T-cell (primary cell): ENCODE data around the gene C17orf107. TPM values are rescaled to one million over a fixed set of nuclear protein-coding genes. Genes with fewer than 3 reads are reported as not detected.

Source experiments
- ATAC-seq, 4 experiments: fragments of 200-7000 bp in 3 of 4; fragments of 150-1000 bp in 1 of 4; cut with Tn5 transposase; replicated peaks in 1 of 4; 1 replicate in 3 of 4; 2 replicates in 1 of 4; pipeline ENCODE4 v1.10.0; 2021; ENCODE audit warnings: moderate library complexity in 3 of 4, mild to moderate bottlenecking in 2 of 4, moderate number of reproducible peaks in 1 of 4
- CTCF ChIA-PET, 2 donors: fragments of 300-600 bp; sonication (Branson Sonifier 250); formaldehyde crosslinking; loops; one replicate each; lab custom pipeline; 2022; ENCODE audit warnings: antibody characterized with exemption in 2 of 2; lab: Charles Lee
- POLR2A ChIA-PET, 2 donors: fragments of 300-600 bp; sonication (Branson Sonifier 250); formaldehyde crosslinking; loops; one replicate each; lab custom pipeline; 2022; ENCODE audit warnings: antibody characterized with exemption in 2 of 2; lab: Charles Lee
- DNase-seq, 35 experiments: peaks; one replicate each; pipeline versions ENCODE4 v3.0.0 to v3.0.0-alpha.2; 2013 to 2023
- H3K27ac ChIP-seq: one replicate; pipeline ENCODE4 v1.5.1; 2013; ENCODE audit warnings: low read length
- H3K27me3 ChIP-seq, 2 experiments: replicated peaks in 1 of 2; 1 replicate in 1 of 2; 2 replicates in 1 of 2; pipeline versions ENCODE4 v1.6.1 to v1.7.0; 2013; ENCODE audit warnings: low read length in 1 of 2, mixed read lengths in 1 of 2; ENCODE audit not compliant: control insufficient read depth in 2 of 2, insufficient read depth in 2 of 2; ENCODE audit errors: extremely low read depth in 1 of 2
- H3K36me3 ChIP-seq, 2 donors: 1 replicate in 1 of 2; 2 replicates in 1 of 2; pipeline versions ENCODE4 v1.6.1 to v1.7.0; 2013; ENCODE audit warnings: low read length in 1 of 2; ENCODE audit not compliant: control insufficient read depth in 2 of 2, insufficient read depth in 1 of 2; ENCODE audit errors: extremely low read depth in 1 of 2
- H3K4me1 ChIP-seq, 2 experiments: 1 replicate in 1 of 2; 2 replicates in 1 of 2; pipeline versions ENCODE4 v1.6.1 to v1.7.0; 2013; ENCODE audit warnings: low read length in 2 of 2, mixed read lengths in 1 of 2; ENCODE audit not compliant: insufficient read depth in 2 of 2, control insufficient read depth in 1 of 2; ENCODE audit errors: extremely low read depth in 1 of 2
- H3K4me3 ChIP-seq, 2 donors: 1 replicate in 1 of 2; 2 replicates in 1 of 2; pipeline versions ENCODE4 v1.5.1 to v1.7.0; 2013; ENCODE audit warnings: mild to moderate bottlenecking in 2 of 2, low read length in 1 of 2, moderate library complexity in 1 of 2; ENCODE audit not compliant: control insufficient read depth in 1 of 2; ENCODE audit errors: extremely low read depth in 1 of 2
- H3K9me3 ChIP-seq: 2 replicates; pipeline ENCODE4 v1.7.0; 2013
- H3K27ac Mint-ChIP-seq, 2 donors: one replicate each; pipeline ENCODE4 v1.8.0; 2020 to 2021; ENCODE audit warnings: mild to moderate bottlenecking in 2 of 2, mixed read lengths in 2 of 2
- H3K27me3 Mint-ChIP-seq, 2 donors: one replicate each; pipeline ENCODE4 v1.8.0; 2021 to 2022; ENCODE audit warnings: mixed read lengths in 2 of 2
- H3K36me3 Mint-ChIP-seq: one replicate; pipeline ENCODE4 v1.8.0; 2021; ENCODE audit warnings: mixed read lengths
- H3K4me1 Mint-ChIP-seq, 3 donors: one replicate each; pipeline ENCODE4 v1.8.0; 2020 to 2022; ENCODE audit warnings: mixed read lengths in 3 of 3, mild to moderate bottlenecking in 1 of 3
- H3K4me3 Mint-ChIP-seq, 3 donors: one replicate each; pipeline ENCODE4 v1.8.0; 2020 to 2022; ENCODE audit warnings: mild to moderate bottlenecking in 3 of 3, mixed read lengths in 3 of 3, moderate library complexity in 3 of 3
- H3K9me3 Mint-ChIP-seq, 3 donors: one replicate each; pipeline ENCODE4 v1.8.0; 2020 to 2022; ENCODE audit warnings: mixed read lengths in 3 of 3
- WGBS: methylation state at CpG from one replicate; pipeline ENCODE4 v1.1.5; 2013; ENCODE audit warnings: missing lambda C conversion rate; ENCODE audit not compliant: insufficient coverage; 5-methylcytosine and 5-hydroxymethylcytosine counted together
- total RNA-seq, 35 experiments: library from RNA in 6 of 35; stranded (reverse) in 6 of 35; fragments of 120-200 nt in 1 of 35; gene quantifications; one replicate each; pipeline versions ENCODE4 v1.2.1 to v1.2.4 and lab custom pipeline; 2013 to 2026

C17orf107 gene
- total RNA-seq, 5 donors from 2014 or later (not counting 1 experiment from before 2014, with no cell fraction given), result 3.1 to 41.1 (median 4.1) TPM

DNA sequence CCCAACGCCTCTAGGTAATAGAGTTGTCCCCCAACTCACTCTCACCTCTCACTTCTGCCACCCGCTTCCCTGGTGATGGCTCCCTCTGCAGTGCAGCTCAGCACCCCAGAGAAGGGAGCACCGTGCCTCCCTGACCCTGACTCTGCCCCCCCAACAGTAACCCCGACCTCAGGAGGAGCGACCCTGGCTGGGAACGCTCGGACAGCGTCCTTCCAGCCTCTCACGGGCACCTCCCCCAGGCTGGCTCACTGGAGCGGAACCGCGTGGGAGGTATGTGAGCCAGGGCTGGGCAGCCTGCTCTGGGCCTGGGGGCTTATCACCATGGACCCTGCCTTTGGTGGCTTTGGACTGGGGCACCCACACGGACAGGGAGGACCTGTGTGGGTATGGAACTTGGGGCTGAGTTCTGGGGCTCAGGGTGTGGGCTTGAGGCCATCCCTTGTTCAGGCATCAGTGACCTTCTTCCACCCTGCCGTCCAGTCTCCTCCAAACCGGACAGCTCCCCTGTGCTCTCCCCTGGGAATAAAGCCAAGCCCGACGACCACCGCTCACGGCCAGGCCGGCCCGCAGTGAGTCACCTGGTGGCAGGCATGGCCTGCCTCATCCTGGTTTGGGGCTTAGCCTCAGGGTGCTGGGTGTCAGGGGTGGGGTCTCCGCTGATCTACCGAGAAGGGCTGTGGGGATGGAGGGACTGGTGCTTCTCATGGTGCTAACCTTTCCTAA lies 6.7 kb upstream of the C17orf107 start:
- Mint-ChIP-seq H3K36me3 (peaks cover 31% of the 10 kb centered on the region), H3K4me1 (peaks cover 0 to 2% (median 0%) of the 10 kb centered on the region in 3 donors), H3K27me3 (no peaks in the 10 kb centered on the region), H3K27ac (no peak overlapping the region), H3K4me3 (no peak overlapping the region), H3K9me3 (no peaks in the 10 kb centered on the region)
- H3K9me3 ChIP-seq, result no peaks in the 10 kb centered on the region
- ChIA-PET CTCF (interaction anchor here in 1 of 2 donors (0.6 kb wide), 1 partner anchor 7 kb away, joined by 3 read pairs; no protein-coding TSS in a partner anchor), POLR2A (interaction anchor here in 1 of 2 donors (0.6 kb wide), 1 partner anchor 9 kb away, joined by 3 read pairs; no protein-coding TSS in a partner anchor)
- peaks cover 19 to 86% of the 10 kb centered on the region in 2 donors for H3K36me3 ChIP-seq
- 94% methylated on average over 14 of the region's 23 CpGs for WGBS
- H3K27ac ChIP-seq, result no peak overlapping the region
- no peak overlapping the region for H3K4me3 ChIP-seq
- ATAC-seq, result no peak
- DNase-seq, result no peak
- H3K27me3 ChIP-seq, result no peaks in the 10 kb centered on the region
- H3K4me1 ChIP-seq, result no peaks in the 10 kb centered on the region

DNA sequence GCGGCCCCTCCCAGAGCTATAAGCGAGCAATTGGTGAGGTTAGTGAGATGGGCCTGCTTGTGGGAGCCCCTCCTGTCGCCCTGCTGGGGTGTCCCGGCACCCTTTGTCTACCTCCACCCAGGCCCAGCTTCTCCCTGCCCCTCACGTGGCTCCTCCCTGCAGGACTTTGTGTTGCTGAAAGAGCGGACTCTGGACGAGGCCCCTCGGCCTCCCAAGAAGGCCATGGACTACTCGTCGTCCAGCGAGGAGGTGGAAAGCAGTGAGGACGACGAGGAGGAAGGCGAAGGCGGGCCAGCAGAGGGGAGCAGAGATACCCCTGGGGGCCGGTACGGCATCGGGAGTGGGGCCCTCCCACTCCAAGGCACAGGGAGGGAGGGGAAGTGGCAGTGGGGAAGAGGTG lies 6.1 kb upstream of the C17orf107 start:
- H3K27me3 Mint-ChIP-seq, result no peaks in the 10 kb centered on the region
- H3K4me3 ChIP-seq, result no peak overlapping the region
- peaks cover under 1 to 5% (median 2%) of the 10 kb centered on the region in 3 donors for H3K4me1 Mint-ChIP-seq
- no peaks in the 10 kb centered on the region for H3K9me3 Mint-ChIP-seq
- peaks cover 19 to 81% of the 10 kb centered on the region in 2 donors for H3K36me3 ChIP-seq
- no peak overlapping the region for H3K27ac ChIP-seq
- no peak overlapping the region for H3K27ac Mint-ChIP-seq
- ATAC-seq (no peak), DNase-seq (no peak)
- WGBS, result 94% methylated on average over 9 of the region's 18 CpGs
- H3K4me1 ChIP-seq, result peaks cover 0 to 3% of the 10 kb centered on the region in 2 experiments
- H3K27me3 ChIP-seq, result no peaks in the 10 kb centered on the region
- CTCF ChIA-PET, result interaction anchor here in 1 of 2 donors (0.6 kb wide), 1 partner anchor 8 kb away, joined by 3 read pairs; no protein-coding TSS in a partner anchor
- no peaks in the 10 kb centered on the region for H3K9me3 ChIP-seq
- H3K4me3 Mint-ChIP-seq, result no peak overlapping the region
- POLR2A ChIA-PET, result interaction anchor here in 1 of 2 donors (0.6 kb wide), 1 partner anchor 8 kb away, joined by 3 read pairs; no protein-coding TSS in a partner anchor
- H3K36me3 Mint-ChIP-seq, result peaks cover 31% of the 10 kb centered on the region

DNA sequence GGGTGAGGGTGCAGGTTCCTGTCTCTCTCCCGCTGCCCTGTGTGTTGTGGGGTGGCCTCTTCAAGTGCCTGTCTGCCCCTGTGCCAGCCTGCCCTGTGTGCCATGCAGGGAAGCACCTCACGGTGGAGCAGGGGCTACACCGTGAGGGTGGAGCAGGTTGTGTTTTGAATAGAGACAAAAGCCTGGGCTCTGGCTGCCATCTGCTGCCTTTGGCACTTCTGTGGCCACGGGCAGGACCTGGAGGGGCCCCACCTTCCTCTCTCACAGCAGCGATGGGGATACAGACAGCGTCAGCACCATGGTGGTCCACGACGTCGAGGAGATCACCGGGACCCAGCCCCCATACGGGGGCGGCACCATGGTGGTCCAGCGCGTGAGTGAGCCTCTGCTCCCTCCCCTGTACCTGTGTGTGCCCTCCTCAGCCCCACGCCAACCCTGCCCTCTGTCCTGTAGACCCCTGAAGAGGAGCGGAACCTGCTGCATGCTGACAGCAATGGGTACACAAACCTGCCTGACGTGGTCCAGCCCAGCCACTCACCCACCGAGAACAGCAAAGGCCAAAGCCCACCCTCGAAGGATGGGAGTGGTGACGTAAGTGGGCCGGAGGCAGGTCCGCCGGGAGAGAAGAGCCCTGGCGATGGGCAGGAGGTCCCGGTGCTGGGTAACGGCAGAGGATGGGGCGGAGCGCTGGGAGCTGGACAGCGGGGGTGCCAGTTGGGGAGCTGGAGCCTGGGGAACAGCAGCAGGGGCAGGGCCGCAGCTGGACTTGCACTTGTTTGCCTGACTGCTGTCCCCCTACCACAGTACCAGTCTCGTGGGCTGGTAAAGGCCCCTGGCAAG lies 5.4 kb upstream of the C17orf107 start:
- no peak overlapping the region for H3K27ac ChIP-seq
- WGBS, result 96% methylated on average over 28 of the region's 31 CpGs
- no peak for DNase-seq
- no peak for ATAC-seq
- no peaks in the 10 kb centered on the region for H3K9me3 ChIP-seq
- no peaks in the 10 kb centered on the region for H3K27me3 Mint-ChIP-seq
- peaks cover 5 to 9% (median 8%) of the 10 kb centered on the region in 3 donors for H3K4me1 Mint-ChIP-seq
- peaks cover 0 to 5% of the 10 kb centered on the region in 2 experiments for H3K27me3 ChIP-seq
- H3K36me3 Mint-ChIP-seq, result peaks cover 31% of the 10 kb centered on the region
- H3K36me3 ChIP-seq, result peaks cover 19 to 78% of the 10 kb centered on the region in 2 donors
- H3K9me3 Mint-ChIP-seq, result no peaks in the 10 kb centered on the region
- H3K27ac Mint-ChIP-seq, result no peak overlapping the region
- CTCF ChIA-PET, result no interaction called here
- peaks cover 0 to 10% of the 10 kb centered on the region in 2 experiments for H3K4me1 ChIP-seq
- no peak overlapping the region for H3K4me3 Mint-ChIP-seq
- H3K4me3 ChIP-seq, result no peak overlapping the region
- POLR2A ChIA-PET, result no interaction called here

DNA sequence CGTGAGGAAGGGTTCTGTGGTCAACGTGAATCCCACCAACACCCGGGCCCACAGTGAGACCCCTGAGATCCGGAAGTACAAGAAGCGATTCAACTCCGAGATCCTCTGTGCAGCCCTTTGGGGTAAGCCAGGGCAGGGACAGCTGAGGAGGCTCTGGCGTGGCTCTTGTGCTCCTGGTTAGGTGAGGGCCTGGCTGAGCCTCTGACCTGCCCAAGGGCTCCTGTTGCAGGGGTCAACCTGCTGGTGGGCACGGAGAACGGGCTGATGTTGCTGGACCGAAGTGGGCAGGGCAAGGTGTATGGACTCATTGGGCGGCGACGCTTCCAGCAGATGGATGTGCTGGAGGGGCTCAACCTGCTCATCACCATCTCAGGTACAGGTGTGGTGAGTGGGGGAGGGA lies 4.2 kb upstream of the C17orf107 start:
- ChIA-PET POLR2A (no interaction called here), CTCF (no interaction called here)

DNA sequence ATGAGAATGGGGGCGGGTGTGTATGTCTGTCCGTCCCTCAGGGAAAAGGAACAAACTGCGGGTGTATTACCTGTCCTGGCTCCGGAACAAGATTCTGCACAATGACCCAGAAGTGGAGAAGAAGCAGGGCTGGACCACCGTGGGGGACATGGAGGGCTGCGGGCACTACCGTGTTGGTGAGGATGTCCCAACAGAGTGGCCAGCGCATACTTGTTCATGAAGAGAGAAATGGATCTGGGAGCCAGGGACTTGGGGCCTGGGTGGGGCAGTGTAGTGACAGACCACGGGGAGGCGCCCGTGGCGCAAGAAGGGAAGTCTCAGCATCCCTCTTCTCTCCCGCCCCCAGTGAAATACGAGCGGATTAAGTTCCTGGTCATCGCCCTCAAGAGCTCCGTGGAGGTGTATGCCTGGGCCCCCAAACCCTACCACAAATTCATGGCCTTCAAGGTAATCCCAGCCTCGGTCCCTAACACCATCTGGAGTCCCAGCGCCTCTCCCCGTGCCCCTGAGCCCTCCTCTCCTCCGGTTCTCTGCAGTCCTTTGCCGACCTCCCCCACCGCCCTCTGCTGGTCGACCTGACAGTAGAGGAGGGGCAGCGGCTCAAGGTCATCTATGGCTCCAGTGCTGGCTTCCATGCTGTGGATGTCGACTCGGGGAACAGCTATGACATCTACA lies 3.5 kb upstream of the C17orf107 start:
- no peaks in the 10 kb centered on the region for H3K27me3 Mint-ChIP-seq
- Histone ChIP-seq H3K27me3 (peaks cover 0 to 20% of the 10 kb centered on the region in 2 experiments), H3K36me3 (peaks cover 16 to 64% of the 10 kb centered on the region in 2 donors), H3K4me3 (no peak overlapping the region), H3K4me1 (peaks cover 6 to 26% of the 10 kb centered on the region in 2 experiments), H3K9me3 (no peaks in the 10 kb centered on the region), H3K27ac (no peak overlapping the region)
- ChIA-PET CTCF (no interaction called here), POLR2A (no interaction called here)
- no peak overlapping the region for H3K27ac Mint-ChIP-seq
- H3K9me3 Mint-ChIP-seq, result no peaks in the 10 kb centered on the region
- peaks cover 16 to 20% (median 19%) of the 10 kb centered on the region in 3 donors for H3K4me1 Mint-ChIP-seq
- DNase-seq (no peak), ATAC-seq (no peak)
- H3K4me3 Mint-ChIP-seq, result no peak overlapping the region
- WGBS, result 95% methylated on average over 23 of the region's 27 CpGs
- H3K36me3 Mint-ChIP-seq, result peaks cover 21% of the 10 kb centered on the region

More for the DNA sequence above, 4.2 kb upstream of the C17orf107 start:
- no peak overlapping the region for H3K27ac Mint-ChIP-seq
- no peak overlapping the region for H3K4me3 Mint-ChIP-seq
- no peaks in the 10 kb centered on the region for H3K9me3 ChIP-seq
- WGBS, result 96% methylated on average over 9 of the region's 13 CpGs
- H3K36me3 Mint-ChIP-seq, result peaks cover 27% of the 10 kb centered on the region
- H3K4me1 Mint-ChIP-seq, result peaks cover 13 to 16% (median 15%) of the 10 kb centered on the region in 3 donors
- no peaks in the 10 kb centered on the region for H3K27me3 Mint-ChIP-seq
- H3K27ac ChIP-seq, result no peak overlapping the region
- peaks cover 0 to 13% of the 10 kb centered on the region in 2 experiments for H3K27me3 ChIP-seq
- H3K4me1 ChIP-seq, result peaks cover 6 to 19% of the 10 kb centered on the region in 2 experiments
- DNase-seq (no peak), ATAC-seq (no peak)
- H3K9me3 Mint-ChIP-seq, result no peaks in the 10 kb centered on the region
- no peak overlapping the region for H3K4me3 ChIP-seq
- H3K36me3 ChIP-seq, result peaks cover 19 to 71% of the 10 kb centered on the region in 2 donors
